GM23248 (cell line): ENCODE measurements around the gene KDM2A. TPM values are rescaled to one million over a fixed set of nuclear protein-coding genes. Genes with fewer than 3 reads are reported as not detected.

Experiments
- DNase-seq: peaks from one replicate; pipeline ENCODE4 v3.0.0-alpha.2; 2015
- H2AFZ ChIP-seq: fragments of 200-600 bp; sonication (generic); 2 replicates; pipeline ENCODE4 v1.6.1; 2016; ENCODE audit warnings: antibody characterized with exemption
- H3F3A ChIP-seq: fragments of 200-600 bp; sonication (generic); 2 replicates; pipeline ENCODE4 v1.6.1; 2016; ENCODE audit warnings: mild to moderate bottlenecking, antibody characterized with exemption, mixed run types; ENCODE audit not compliant: insufficient read depth
- H3K27ac ChIP-seq: fragments of 200-600 bp; sonication (generic); 2 replicates; pipeline ENCODE4 v1.5.1; 2016; ENCODE audit warnings: mild to moderate bottlenecking
- H3K27me3 ChIP-seq: fragments of 200-600 bp; sonication (generic); replicated peaks from 2 replicates; pipeline ENCODE4 v1.6.1; 2016; ENCODE audit warnings: mild to moderate bottlenecking; ENCODE audit not compliant: insufficient read depth
- H3K36me3 ChIP-seq: fragments of 200-600 bp; sonication (generic); 2 replicates; pipeline ENCODE4 v1.6.1; 2016; ENCODE audit warnings: low read depth, mild to moderate bottlenecking
- H3K4me1 ChIP-seq: fragments of 200-600 bp; sonication (generic); 2 replicates; pipeline ENCODE4 v1.6.1; 2016; ENCODE audit warnings: mild to moderate bottlenecking; ENCODE audit not compliant: insufficient read depth
- H3K4me2 ChIP-seq: fragments of 200-600 bp; sonication (generic); one replicate; pipeline ENCODE4 v1.6.1; 2016; ENCODE audit warnings: mild to moderate bottlenecking; ENCODE audit not compliant: unreplicated experiment
- H3K4me3 ChIP-seq: fragments of 200-600 bp; sonication (generic); 2 replicates; pipeline ENCODE4 v1.5.1; 2016; ENCODE audit warnings: mild to moderate bottlenecking
- H3K79me2 ChIP-seq: fragments of 200-600 bp; sonication (generic); 2 replicates; pipeline ENCODE4 v1.6.1; 2016; ENCODE audit warnings: mild to moderate bottlenecking; ENCODE audit not compliant: insufficient read depth
- H3K9ac ChIP-seq: fragments of 200-600 bp; sonication (generic); 2 replicates; pipeline ENCODE4 v1.6.1; 2016; ENCODE audit warnings: mild to moderate bottlenecking
- H3K9me2 ChIP-seq: fragments of 200-600 bp; sonication (generic); 2 replicates; pipeline ENCODE4 v1.6.1; 2016; ENCODE audit warnings: mixed run types, mild to moderate bottlenecking, moderate library complexity; ENCODE audit not compliant: insufficient read depth
- H3K9me3 ChIP-seq: fragments of 200-600 bp; sonication (generic); one replicate; pipeline ENCODE4 v1.6.1; 2017; ENCODE audit warnings: low read depth
- H4K20me1 ChIP-seq: fragments of 200-600 bp; sonication (generic); 2 replicates; pipeline ENCODE4 v1.6.0; 2016; ENCODE audit not compliant: insufficient read depth
- EZH2 ChIP-seq: fragments of 200-600 bp; sonication (generic); IDR thresholded peaks from 2 replicates; pipeline ENCODE4 v1.6.1; 2018; ENCODE audit warnings: antibody characterized with exemption, mild to moderate bottlenecking; ENCODE audit not compliant: insufficient read depth, poor library complexity, severe bottlenecking
- EZH2phosphoT487 ChIP-seq: fragments of 200-600 bp; sonication (generic); IDR thresholded peaks from 2 replicates; pipeline ENCODE4 v1.6.1; 2018; ENCODE audit warnings: antibody characterized with exemption, moderate library complexity, mild to moderate bottlenecking, low read depth; ENCODE audit not compliant: insufficient read depth
- WGBS, 2 experiments: methylation state at CpG; one replicate each; pipeline ENCODE4 v1.1.6; 2015 to 2017; ENCODE audit warnings: low lambda C conversion rate in 2 of 2, low coverage in 1 of 2; ENCODE audit errors: missing lambda C conversion rate in 2 of 2; 5-methylcytosine and 5-hydroxymethylcytosine counted together
- in situ Hi-C: fragments of 300-500 bp; cut with MboI; formaldehyde crosslinking; loops from 2 replicates; pipeline ENCODE4 v1.15.0; 2020
- polyA plus RNA-seq: library from polyadenylated mRNA; unstranded; fragments of >200 nt; fragmentation: Nextera tagmentation; extraction: Ambion mirVana; gene quantifications from 2 replicates; pipeline ENCODE4 v1.2.1, GENCODE V29; 2016
- total RNA-seq: library from RNA; depleted of rRNA; stranded (reverse); fragments of >200 nt; shearing (Covaris generic); gene quantifications from 2 replicates; pipeline ENCODE4 v1.2.3, GENCODE V29; 2014

The KDM2A gene
- total and polyA plus RNA-seq, 2 experiments from 2014 or later: 12.1 to 34.4 TPM

- Histone ChIP-seq H3K4me1 (peaks cover 30% of the 10 kb centered on the region), H3K9me2 (no peaks in the 10 kb centered on the region), H3K79me2 (peaks cover 40% of the 10 kb centered on the region), H2AFZ (no peak overlapping the region), H3K36me3 (no peaks in the 10 kb centered on the region), H3K4me2 (no peak overlapping the region), H3K9me3 (no peaks in the 10 kb centered on the region), H3K4me3 (no peak overlapping the region), H4K20me1 (no peaks in the 10 kb centered on the region), H3K27me3 (no peaks in the 10 kb centered on the region), H3K9ac (no peak overlapping the region), H3K27ac (no peak overlapping the region), H3F3A (peaks cover 15% of the 10 kb centered on the region)
- in situ Hi-C loops: no loop called here
- TF ChIP-seq EZH2phosphoT487 (no peak), EZH2 (no peak)
- 71 to 85% methylated on average over 6 to 7 of the region's 7 CpGs for WGBS, 2 experiments
- peak; percentile 43 for DNase-seq
Measured at GRCh38 chr11:67264877-67265632, 146.0 kb downstream of the KDM2A start.

GRCh38 chr11:67265633-67266448, 146.8 kb downstream of the KDM2A start:
- Histone ChIP-seq H3F3A (peaks cover 19% of the 10 kb centered on the region), H3K9ac (peak overlapping the region; percentile 68), H3K9me2 (no peaks in the 10 kb centered on the region), H3K27me3 (no peaks in the 10 kb centered on the region), H4K20me1 (no peaks in the 10 kb centered on the region), H3K27ac (no peak overlapping the region), H3K4me2 (peak overlapping the region; percentile 68), H2AFZ (peak overlapping the region; percentile 74), H3K79me2 (peaks cover 48% of the 10 kb centered on the region), H3K36me3 (no peaks in the 10 kb centered on the region), H3K4me1 (peaks cover 33% of the 10 kb centered on the region), H3K9me3 (no peaks in the 10 kb centered on the region), H3K4me3 (peak overlapping the region; percentile 69)
- TF ChIP-seq EZH2: no peak
- no peak for TF ChIP-seq EZH2phosphoT487
- peak; percentile 85 for DNase-seq
- in situ Hi-C loops: no loop called here
- 8 to 14% methylated on average over 26 to 46 of the region's 54 CpGs for WGBS, 2 experiments

GRCh38 chr11:67266449-67267187, 147.6 kb downstream of the KDM2A start, which contains the start of gene GRK2:
GRK2 (plus strand) TSS chr11:67266473; CDS start chr11:67266700, 227 bp downstream.
- DNase-seq: peak; percentile 86
- peak within 1 kb of the TSS; percentile 74 for H2AFZ ChIP-seq
- H3K27ac ChIP-seq: no peak within 1 kb of the TSS
- H3K9ac ChIP-seq: peak within 1 kb of the TSS; percentile 88
- H3K36me3 ChIP-seq: no peaks in the 10 kb centered on the region
- H3F3A ChIP-seq: peaks cover 21% of the 10 kb centered on the region
- H3K4me2 ChIP-seq: peak within 1 kb of the TSS; percentile 94
- H4K20me1 ChIP-seq: no peaks in the 10 kb centered on the region
- H3K79me2 ChIP-seq: peaks cover 55% of the 10 kb centered on the region
- WGBS, 2 experiments: 1 to 2% methylated on average over 19 to 70 of the region's 103 CpGs
- no peaks in the 10 kb centered on the region for H3K9me2 ChIP-seq
- H3K4me1 ChIP-seq: peaks cover 33% of the 10 kb centered on the region
- no peaks in the 10 kb centered on the region for H3K27me3 ChIP-seq
- no peak for TF ChIP-seq EZH2phosphoT487
- TF ChIP-seq EZH2: no peak
- H3K9me3 ChIP-seq: no peaks in the 10 kb centered on the region
- H3K4me3 ChIP-seq: peak within 1 kb of the TSS; percentile 93
- in situ Hi-C loops: no loop called here
